ENCODE data around the gene SH3BP5L. TPM values are rescaled to one million over a fixed set of nuclear protein-coding genes. Genes with fewer than 3 reads are reported as not detected.

Gene SH3BP5L
- total and polyA plus RNA-seq, 2 experiments from 2014 or later, result 2.8 to 26.1 TPM

GRCh38 chr1:248873409-248873992, 47.8 kb upstream of the SH3BP5L start (continued):
- TF ChIP-seq ZNF462 (CRISPR knock-in tag; IDR thresholded peaks at IDR 0.05), result no peak
- TF ChIP-seq REST (IDR thresholded peaks at IDR 0.05; ENCODE audit: unreplicated experiment), result no peak
- TF ChIP-seq ZNF114 (CRISPR knock-in tag; IDR thresholded peaks at IDR 0.05), result no peak
- TF ChIP-seq POLR2AphosphoS5 (IDR thresholded peaks at IDR 0.05; ENCODE audit: low read depth), result peak; percentile 25; the same call in 1 of the 2 replicates
- no peak for TF ChIP-seq EZH2phosphoT487 (IDR thresholded peaks at IDR 0.05; ENCODE audit: unreplicated experiment)
- no peak for TF ChIP-seq STAT1 (IDR thresholded peaks at IDR 0.05; ENCODE audit: unreplicated experiment)
- TF ChIP-seq JUNB (IDR thresholded peaks at IDR 0.05; ENCODE audit: unreplicated experiment), result no peak
- TF ChIP-seq NANOG (IDR thresholded peaks at IDR 0.05; ENCODE audit: borderline replicate concordance), result no peak
- TF ChIP-seq EZH2 (IDR thresholded peaks at IDR 0.05; ENCODE audit: low read depth, unreplicated experiment), result no peak
- peak; percentile 58; the same call in 1 of the 2 replicates for TF ChIP-seq ETS1 (IDR thresholded peaks at IDR 0.05)

Data from GM23338 (cell line).